Nephron (organoid): ENCODE measurements around the gene KRTAP12-1.

Source experiments
- H3K27ac Mint-ChIP-seq, 3 experiments: 2 replicates each; pipeline ENCODE4 v1.8.0; 2020; ENCODE audit warnings: mixed read lengths in 3 of 3, mild to moderate bottlenecking in 2 of 3, moderate library complexity in 1 of 3
- H3K27me3 Mint-ChIP-seq: 2 replicates; pipeline ENCODE4 v1.8.0; 2021; ENCODE audit warnings: low read depth, mild to moderate bottlenecking, moderate library complexity, mixed read lengths
- H3K36me3 Mint-ChIP-seq: 2 replicates; pipeline ENCODE4 v1.8.0; 2020; ENCODE audit warnings: low read depth, mixed read lengths
- H3K4me1 Mint-ChIP-seq: 2 replicates; pipeline ENCODE4 v1.8.0; 2020; ENCODE audit warnings: mixed read lengths
- H3K4me3 Mint-ChIP-seq, 3 experiments: 2 replicates each; pipeline ENCODE4 v1.8.0; 2020; ENCODE audit warnings: mild to moderate bottlenecking in 3 of 3, mixed read lengths in 3 of 3, moderate library complexity in 2 of 3
- H3K9me3 Mint-ChIP-seq: 2 replicates; pipeline ENCODE4 v1.8.0; 2020; ENCODE audit warnings: mixed read lengths
- TF ChIP-seq, protein P1 (sequence below), 3 experiments: fragments of 200-600 bp; sonication (generic); IDR thresholded peaks; one replicate each; pipeline ENCODE4 v1.5.0; 2021; ENCODE audit warnings: antibody characterized with exemption in 3 of 3; ENCODE audit not compliant: unreplicated experiment in 3 of 3

Gene KRTAP12-1

DNA sequence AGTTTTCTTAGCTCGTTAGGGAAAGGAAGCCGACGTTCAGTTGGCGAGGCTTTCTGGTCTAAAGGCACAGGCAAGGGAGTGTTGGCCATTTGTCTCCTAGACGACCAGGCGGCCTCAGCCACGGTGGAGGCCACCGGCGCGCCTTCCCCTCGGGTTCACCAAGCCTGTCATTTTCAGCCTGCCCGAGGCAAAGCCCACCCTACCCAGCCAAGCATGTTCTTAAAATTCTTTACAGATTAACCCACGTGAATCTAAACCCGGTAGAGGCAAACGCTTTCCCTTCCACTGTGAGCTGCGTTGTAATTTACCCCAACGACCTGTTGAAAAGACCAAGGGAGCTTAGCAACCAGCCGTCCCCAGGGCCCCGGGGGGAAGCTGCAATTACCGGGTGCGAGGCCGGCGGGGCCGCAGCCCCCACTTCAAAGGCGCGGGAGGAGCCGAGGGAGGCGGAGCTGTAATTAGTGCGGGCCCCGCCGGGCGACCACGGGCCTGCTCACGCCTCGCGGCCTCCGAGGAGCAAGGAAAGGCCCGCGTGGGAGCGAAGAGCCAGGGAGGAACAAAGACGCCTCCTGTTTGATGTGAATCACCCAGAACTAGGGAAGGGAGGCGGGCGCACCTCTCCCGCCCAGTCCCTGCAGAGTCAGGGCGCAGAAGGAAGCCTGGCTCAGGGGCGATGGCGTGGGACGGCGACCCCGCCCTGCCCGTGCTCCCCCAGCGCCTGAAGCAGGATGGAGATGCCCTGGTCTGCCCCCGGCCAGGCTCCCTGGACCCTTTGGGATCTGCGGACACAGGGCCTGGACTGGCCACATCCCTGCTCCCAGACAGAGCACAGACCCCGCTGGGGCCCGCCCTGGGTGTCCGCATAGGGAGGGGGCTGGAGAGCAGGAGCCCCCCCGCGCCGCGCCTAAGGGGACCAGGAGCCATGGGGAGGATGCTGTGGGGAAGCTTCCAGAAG lies 41.5 kb upstream of the KRTAP12-1 start:
- Mint-ChIP-seq H3K9me3 (no peaks in the 10 kb centered on the region), H3K27me3 (peaks cover 62% of the 10 kb centered on the region), H3K4me3 (peak overlapping the region; percentile 62 to 69 (median 67)), H3K27ac (peak overlapping the region; percentile 91 to 96 (median 91)), H3K36me3 (no peaks in the 10 kb centered on the region), H3K4me1 (peaks cover 19% of the 10 kb centered on the region)
- TF ChIP-seq, protein P1, sequence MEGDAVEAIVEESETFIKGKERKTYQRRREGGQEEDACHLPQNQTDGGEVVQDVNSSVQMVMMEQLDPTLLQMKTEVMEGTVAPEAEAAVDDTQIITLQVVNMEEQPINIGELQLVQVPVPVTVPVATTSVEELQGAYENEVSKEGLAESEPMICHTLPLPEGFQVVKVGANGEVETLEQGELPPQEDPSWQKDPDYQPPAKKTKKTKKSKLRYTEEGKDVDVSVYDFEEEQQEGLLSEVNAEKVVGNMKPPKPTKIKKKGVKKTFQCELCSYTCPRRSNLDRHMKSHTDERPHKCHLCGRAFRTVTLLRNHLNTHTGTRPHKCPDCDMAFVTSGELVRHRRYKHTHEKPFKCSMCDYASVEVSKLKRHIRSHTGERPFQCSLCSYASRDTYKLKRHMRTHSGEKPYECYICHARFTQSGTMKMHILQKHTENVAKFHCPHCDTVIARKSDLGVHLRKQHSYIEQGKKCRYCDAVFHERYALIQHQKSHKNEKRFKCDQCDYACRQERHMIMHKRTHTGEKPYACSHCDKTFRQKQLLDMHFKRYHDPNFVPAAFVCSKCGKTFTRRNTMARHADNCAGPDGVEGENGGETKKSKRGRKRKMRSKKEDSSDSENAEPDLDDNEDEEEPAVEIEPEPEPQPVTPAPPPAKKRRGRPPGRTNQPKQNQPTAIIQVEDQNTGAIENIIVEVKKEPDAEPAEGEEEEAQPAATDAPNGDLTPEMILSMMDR (IDR thresholded peaks at IDR 0.05; ENCODE audit: unreplicated experiment in 3 of 3): no peak

DNA sequence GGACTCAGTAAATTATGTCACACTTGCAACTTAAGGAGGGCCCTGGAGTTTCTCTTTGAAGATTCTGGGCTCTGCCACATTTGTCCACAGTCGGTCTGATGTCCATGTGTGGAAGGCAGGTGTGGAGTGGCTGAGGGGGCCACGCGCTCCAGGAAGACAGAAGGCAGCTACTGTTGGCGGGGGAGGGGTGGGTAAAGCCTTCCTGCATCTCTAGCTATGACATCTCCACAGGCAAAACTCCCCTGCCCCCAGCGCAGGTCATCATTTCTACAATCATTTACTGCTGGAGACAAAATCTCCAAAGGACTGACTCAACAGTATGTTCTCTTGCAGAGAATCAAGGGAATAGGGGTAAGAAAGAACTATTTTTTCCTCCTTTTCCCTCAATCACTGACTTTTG lies 40.8 kb upstream of the KRTAP12-1 start:
- Mint-ChIP-seq H3K27me3 (peaks cover 61% of the 10 kb centered on the region), H3K9me3 (no peaks in the 10 kb centered on the region), H3K4me1 (peaks cover 26% of the 10 kb centered on the region), H3K27ac (peak overlapping the region; percentile 91 to 96 (median 91)), H3K36me3 (no peaks in the 10 kb centered on the region), H3K4me3 (peak overlapping the region; percentile 62 to 69 (median 67))
- TF ChIP-seq, protein P1 (IDR thresholded peaks at IDR 0.05; ENCODE audit: unreplicated experiment in 3 of 3): no peak

GRCh38 chr21:44720170-44720569 lies 38.2 kb upstream of the KRTAP12-1 start:
- H3K27ac Mint-ChIP-seq: no peak overlapping the region
- H3K36me3 Mint-ChIP-seq: no peaks in the 10 kb centered on the region
- peaks cover 61% of the 10 kb centered on the region for H3K27me3 Mint-ChIP-seq
- TF ChIP-seq, protein P1 (IDR thresholded peaks at IDR 0.05; ENCODE audit: unreplicated experiment in 3 of 3): no peak
- peaks cover 26% of the 10 kb centered on the region for H3K4me1 Mint-ChIP-seq
- H3K4me3 Mint-ChIP-seq: no peak overlapping the region
- H3K9me3 Mint-ChIP-seq: peaks cover 3% of the 10 kb centered on the region

DNA sequence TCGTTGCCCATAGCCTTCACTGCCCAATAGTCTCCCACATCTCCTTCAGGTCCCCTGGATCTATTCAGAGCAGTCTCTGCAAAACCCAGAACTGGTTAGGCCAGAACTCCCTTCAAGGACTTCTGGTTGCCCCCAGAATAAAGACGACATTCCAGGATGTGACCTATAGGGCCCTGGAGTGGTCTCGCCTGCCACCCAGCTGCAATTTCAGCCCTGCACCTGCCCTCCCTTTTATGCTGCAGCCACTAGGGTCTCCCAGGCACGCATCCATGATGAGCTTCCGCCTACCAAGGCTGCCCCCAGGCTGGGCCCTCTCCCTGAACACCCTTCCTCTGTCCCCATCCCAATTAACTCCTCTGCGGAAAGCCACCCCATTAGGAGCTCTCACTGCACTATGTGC lies 36.6 kb upstream of the KRTAP12-1 start:
- Mint-ChIP-seq H3K27ac (no peak overlapping the region), H3K27me3 (peaks cover 67% of the 10 kb centered on the region), H3K4me3 (no peak overlapping the region), H3K9me3 (peaks cover 3% of the 10 kb centered on the region), H3K36me3 (no peaks in the 10 kb centered on the region), H3K4me1 (peaks cover 23% of the 10 kb centered on the region)
- TF ChIP-seq, protein P1 (IDR thresholded peaks at IDR 0.05; ENCODE audit: unreplicated experiment in 3 of 3): no peak

DNA sequence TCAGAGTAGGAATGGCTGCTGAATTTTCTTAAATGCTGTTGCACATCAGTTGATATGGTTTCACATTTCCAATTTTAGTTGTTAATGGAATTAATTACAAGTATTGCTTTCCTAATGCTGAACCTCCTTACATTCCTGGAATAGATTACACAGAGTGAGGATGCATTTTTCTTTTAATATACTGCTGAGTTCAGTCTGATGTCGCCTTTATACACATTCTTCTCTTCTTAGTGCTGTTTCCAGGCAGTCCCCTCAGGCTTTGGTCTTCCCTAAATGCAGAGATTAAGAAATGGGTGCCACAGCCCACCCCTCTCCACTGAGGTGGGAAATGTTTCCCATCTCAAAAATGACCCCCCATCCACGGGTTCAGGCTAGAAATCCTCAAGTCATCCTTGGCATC lies 36.1 kb upstream of the KRTAP12-1 start:
- TF ChIP-seq, protein P1 (IDR thresholded peaks at IDR 0.05; ENCODE audit: unreplicated experiment in 3 of 3): no peak
- Mint-ChIP-seq H3K27me3 (peaks cover 69% of the 10 kb centered on the region), H3K36me3 (no peaks in the 10 kb centered on the region), H3K4me3 (no peak overlapping the region), H3K27ac (no peak overlapping the region), H3K9me3 (peaks cover 3% of the 10 kb centered on the region), H3K4me1 (peaks cover 20% of the 10 kb centered on the region)
